A673 (cell line): ENCODE results near the gene PTGIS. TPM values are rescaled to one million over a fixed set of nuclear protein-coding genes. Genes with fewer than 3 reads are reported as not detected.

Experiments used
- BruUV-seq: library from RNA; stranded (reverse); fragments of 400-500 nt; replicated peaks from 2 replicates; lab custom pipeline; 2021; lab: Mats Ljungman, UMichigan
- CTCF ChIA-PET: fragments of 300-600 bp; sonication (Branson Sonifier 250); formaldehyde crosslinking; loops from one replicate; lab custom pipeline; 2022; ENCODE audit warnings: antibody characterized with exemption; lab: Charles Lee
- POLR2A ChIA-PET: fragments of 300-600 bp; sonication (Branson Sonifier 250); formaldehyde crosslinking; loops from one replicate; lab custom pipeline; 2022; ENCODE audit warnings: antibody characterized with exemption; ENCODE audit not compliant: low non-redundant PET; lab: Charles Lee
- DNase-seq: peaks from one replicate; pipeline ENCODE4 v3.0.0-alpha.2; 2015; ENCODE audit warnings: low spot score
- H3K27ac ChIP-seq: fragments of 200-600 bp; sonication (generic); 2 replicates; pipeline ENCODE4 v1.5.1; 2016; ENCODE audit warnings: mixed run types, low read depth, mild to moderate bottlenecking, mixed read lengths, antibody characterized with exemption, low read length; ENCODE audit not compliant: poor library complexity, severe bottlenecking
- H3K27me3 ChIP-seq: fragments of 200-600 bp; sonication (generic); replicated peaks from 2 replicates; pipeline ENCODE4 v1.6.1; 2017; ENCODE audit warnings: mixed run types, low read depth, mild to moderate bottlenecking, mixed read lengths, antibody characterized with exemption, low read length; ENCODE audit not compliant: insufficient read depth, poor library complexity
- H3K36me3 ChIP-seq: fragments of 200-600 bp; sonication (generic); 2 replicates; pipeline ENCODE4 v1.6.1; 2016; ENCODE audit warnings: mixed run types, mild to moderate bottlenecking, mixed read lengths, antibody characterized with exemption, low read length; ENCODE audit not compliant: insufficient read depth, poor library complexity, severe bottlenecking
- H3K4me1 ChIP-seq: fragments of 200-600 bp; sonication (generic); 2 replicates; pipeline ENCODE4 v1.6.1; 2017; ENCODE audit warnings: mixed run types, mild to moderate bottlenecking, mixed read lengths, antibody characterized with exemption, low read length; ENCODE audit not compliant: insufficient read depth, poor library complexity, severe bottlenecking
- H3K4me3 ChIP-seq: fragments of 200-600 bp; sonication (generic); 2 replicates; pipeline ENCODE4 v1.5.1; 2016; ENCODE audit warnings: low read depth, mixed run types, mild to moderate bottlenecking, mixed read lengths, low read length; ENCODE audit not compliant: poor library complexity, severe bottlenecking
- H3K9me3 ChIP-seq: fragments of 200-600 bp; sonication (generic); 2 replicates; pipeline ENCODE4 v1.6.1; 2016; ENCODE audit warnings: mixed run types, low read depth, mild to moderate bottlenecking, mixed read lengths, antibody characterized with exemption, low read length; ENCODE audit not compliant: poor library complexity, severe bottlenecking
- EZH2 ChIP-seq: fragments of 200-600 bp; sonication (generic); IDR thresholded peaks from 2 replicates; pipeline ENCODE4 v1.6.1; 2017; ENCODE audit warnings: borderline replicate concordance, low read depth, mild to moderate bottlenecking, mixed read lengths, antibody characterized with exemption, low read length; ENCODE audit not compliant: poor library complexity, severe bottlenecking
- intact Hi-C: fragments of 100-400 bp; cut with micrococcal nuclease; formaldehyde crosslinking; loops from one replicate; pipeline ENCODE4 v1.10.0; 2022; ENCODE audit not compliant: unreplicated experiment
- total RNA-seq: library from RNA; stranded (reverse); gene quantifications from 2 replicates; pipeline ENCODE4 v1.2.3, GENCODE V29; 2021
- TF ChIP-seq, protein P1 (sequence below): fragments of 300-800, 200-600 bp; sonication (generic); conservative IDR thresholded peaks from 2 replicates; pipeline ENCODE4 v1.5.1; 2017; ENCODE audit warnings: low read depth, mild to moderate bottlenecking, antibody characterized with exemption, low read length, moderate library complexity, mixed read lengths

Gene PTGIS
- total RNA-seq, 1 experiment from 2014 or later = not detected

DNA sequence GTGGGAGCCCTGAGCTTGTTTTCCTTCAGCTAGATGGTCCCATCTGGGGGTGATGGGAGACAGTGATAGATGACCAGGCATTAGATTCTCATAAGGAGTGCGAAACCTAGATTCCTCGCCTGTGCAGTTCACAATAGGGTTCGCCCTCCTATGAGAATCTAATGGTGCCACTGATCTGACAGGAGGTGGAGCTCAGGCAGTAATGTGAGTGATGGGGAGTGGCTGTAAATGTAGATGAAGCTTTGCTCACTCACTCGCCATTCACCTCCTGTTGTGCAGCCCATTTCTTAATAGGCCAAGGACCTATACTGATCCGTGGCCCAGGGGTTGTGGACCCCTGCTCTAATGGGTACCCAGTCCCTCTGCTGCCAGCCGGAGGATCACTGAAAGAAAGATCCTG lies 64.8 kb downstream of the PTGIS start:
- H3K27ac ChIP-seq = no peak overlapping the region
- no peak for DNase-seq
- H3K9me3 ChIP-seq = no peaks in the 10 kb centered on the region
- no peaks in the 10 kb centered on the region for H3K36me3 ChIP-seq
- ChIA-PET POLR2A (interaction anchor here (0.5 kb wide), 1 partner anchor 149 kb away, joined by 4 read pairs; no protein-coding TSS in a partner anchor), CTCF (interaction anchor here (0.6 kb wide), 1 partner anchor 163 kb away, joined by 4 read pairs; no protein-coding TSS in a partner anchor)
- peaks cover 3% of the 10 kb centered on the region for H3K4me1 ChIP-seq
- intact Hi-C loops = no loop called here
- BruUV-seq = no TSS peak
- no peaks in the 10 kb centered on the region for H3K27me3 ChIP-seq
- TF ChIP-seq, protein P1, sequence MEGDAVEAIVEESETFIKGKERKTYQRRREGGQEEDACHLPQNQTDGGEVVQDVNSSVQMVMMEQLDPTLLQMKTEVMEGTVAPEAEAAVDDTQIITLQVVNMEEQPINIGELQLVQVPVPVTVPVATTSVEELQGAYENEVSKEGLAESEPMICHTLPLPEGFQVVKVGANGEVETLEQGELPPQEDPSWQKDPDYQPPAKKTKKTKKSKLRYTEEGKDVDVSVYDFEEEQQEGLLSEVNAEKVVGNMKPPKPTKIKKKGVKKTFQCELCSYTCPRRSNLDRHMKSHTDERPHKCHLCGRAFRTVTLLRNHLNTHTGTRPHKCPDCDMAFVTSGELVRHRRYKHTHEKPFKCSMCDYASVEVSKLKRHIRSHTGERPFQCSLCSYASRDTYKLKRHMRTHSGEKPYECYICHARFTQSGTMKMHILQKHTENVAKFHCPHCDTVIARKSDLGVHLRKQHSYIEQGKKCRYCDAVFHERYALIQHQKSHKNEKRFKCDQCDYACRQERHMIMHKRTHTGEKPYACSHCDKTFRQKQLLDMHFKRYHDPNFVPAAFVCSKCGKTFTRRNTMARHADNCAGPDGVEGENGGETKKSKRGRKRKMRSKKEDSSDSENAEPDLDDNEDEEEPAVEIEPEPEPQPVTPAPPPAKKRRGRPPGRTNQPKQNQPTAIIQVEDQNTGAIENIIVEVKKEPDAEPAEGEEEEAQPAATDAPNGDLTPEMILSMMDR = no peak
- no peak for TF ChIP-seq EZH2
- no peak overlapping the region for H3K4me3 ChIP-seq

DNA sequence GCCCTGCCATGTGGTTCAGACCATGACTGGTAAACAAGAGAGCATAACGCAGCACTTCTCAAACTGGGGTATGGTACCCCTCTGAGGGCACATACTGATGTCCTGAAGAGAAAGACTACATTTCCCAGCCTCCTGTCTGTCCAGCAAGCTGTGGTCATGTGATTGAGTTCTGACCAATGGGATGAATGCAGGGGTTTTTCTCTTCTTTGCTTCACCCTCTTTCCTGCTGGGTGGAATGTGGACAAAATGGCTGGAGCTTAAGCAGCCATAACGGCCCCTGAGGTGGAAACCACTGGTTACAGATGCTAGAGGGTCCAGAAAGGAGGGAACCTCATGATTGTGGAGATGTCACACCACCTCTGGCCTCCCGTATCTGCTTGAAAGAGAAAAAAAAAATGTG lies 66.0 kb downstream of the PTGIS start:
- DNase-seq = peak; percentile 30
- Histone ChIP-seq H3K36me3 (no peaks in the 10 kb centered on the region), H3K27me3 (peaks cover 6% of the 10 kb centered on the region), H3K9me3 (no peaks in the 10 kb centered on the region), H3K27ac (no peak overlapping the region), H3K4me1 (peaks cover 3% of the 10 kb centered on the region), H3K4me3 (no peak overlapping the region)
- no peak for TF ChIP-seq EZH2
- TF ChIP-seq, protein P1 = no peak
- ChIA-PET CTCF (no interaction called here), POLR2A (no interaction called here)
- intact Hi-C loops = no loop called here
- BruUV-seq = no TSS peak

DNA sequence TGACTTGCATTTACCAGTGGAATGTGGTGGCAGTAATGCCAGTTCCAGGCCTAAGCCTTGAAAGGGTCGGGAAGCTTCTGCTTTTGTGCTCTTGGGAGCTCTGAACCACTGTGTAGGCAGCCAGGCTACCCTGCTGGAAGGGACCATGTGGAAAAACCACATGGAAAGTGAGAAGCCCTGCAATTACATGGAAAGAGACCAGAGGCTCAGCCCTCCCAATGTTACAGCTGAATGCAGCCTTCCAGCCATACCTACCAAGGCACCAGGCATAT lies 70.6 kb downstream of the PTGIS start:
- DNase-seq = no peak
- POLR2A ChIA-PET = no interaction called here

More for the DNA sequence above, 70.6 kb downstream of the PTGIS start:
- intact Hi-C loops = no loop called here
- Histone ChIP-seq H3K36me3 (no peaks in the 10 kb centered on the region), H3K4me3 (no peak overlapping the region), H3K27ac (no peak overlapping the region), H3K9me3 (no peaks in the 10 kb centered on the region), H3K4me1 (no peaks in the 10 kb centered on the region), H3K27me3 (peaks cover 21% of the 10 kb centered on the region)
- BruUV-seq = no TSS peak
- no peak for TF ChIP-seq EZH2
- TF ChIP-seq, protein P1 = no peak
- CTCF ChIA-PET = no interaction called here
